B cell (primary cell): ENCODE data around the gene BMP7. TPM values are rescaled to one million over a fixed set of nuclear protein-coding genes. Genes with fewer than 3 reads are reported as not detected.

Experiments used
- ATAC-seq: fragments of 200-7000 bp; cut with Tn5 transposase; one replicate; pipeline ENCODE4 v1.10.0; 2021; ENCODE audit warnings: low read depth, mild to moderate bottlenecking, moderate number of reproducible peaks, moderate library complexity
- CTCF ChIA-PET: fragments of 350-600 bp; sonication (Branson Sonifier 250); formaldehyde crosslinking; loops from one replicate; lab custom pipeline; 2021; ENCODE audit warnings: antibody characterized with exemption, inconsistent platforms; lab: Charles Lee
- POLR2A ChIA-PET: fragments of 350-600 bp; sonication (Branson Sonifier 250); formaldehyde crosslinking; loops from one replicate; lab custom pipeline; 2021; ENCODE audit warnings: antibody characterized with exemption; lab: Charles Lee
- DNase-seq: peaks from one replicate; pipeline ENCODE4 v3.0.0; 2013
- H2AFZ ChIP-seq: 2 replicates; pipeline ENCODE4 v1.6.1; 2012; ENCODE audit warnings: mild to moderate bottlenecking, low read depth, low read length; ENCODE audit not compliant: insufficient read depth, poor library complexity, severe bottlenecking
- H3K27ac ChIP-seq, 2 donors: 1 replicate in 1 of 2; 2 replicates in 1 of 2; pipeline ENCODE4 v1.5.1; 2012 to 2013; ENCODE audit warnings: low read length in 2 of 2, mild to moderate bottlenecking in 2 of 2, moderate library complexity in 1 of 2
- H3K27me3 ChIP-seq, 4 experiments: fragments of 200-600 bp in 1 of 4; sonication (generic) in 1 of 4; replicated peaks in 1 of 4; 1 replicate in 2 of 4; 2 replicates in 2 of 4; pipeline versions ENCODE4 v1.6.1 to v1.7.0; 2013 to 2016; ENCODE audit warnings: low read length in 3 of 4, mild to moderate bottlenecking in 2 of 4, mixed read lengths in 1 of 4, moderate library complexity in 1 of 4; ENCODE audit not compliant: insufficient read depth in 4 of 4, control insufficient read depth in 3 of 4; ENCODE audit errors: control extremely low read depth in 1 of 4
- H3K36me3 ChIP-seq, 2 experiments: replicated peaks in 1 of 2; 1 replicate in 1 of 2; 2 replicates in 1 of 2; pipeline versions ENCODE4 v1.6.1 to v1.7.1; 2013; ENCODE audit warnings: low read length in 1 of 2; ENCODE audit not compliant: insufficient read depth in 2 of 2, control insufficient read depth in 1 of 2; ENCODE audit errors: control extremely low read depth in 1 of 2, extremely low read depth in 1 of 2
- H3K4me1 ChIP-seq, 2 donors: fragments of 200-600 bp in 1 of 2; sonication (generic) in 1 of 2; 1 replicate in 1 of 2; 2 replicates in 1 of 2; pipeline versions ENCODE4 v1.5.1 to v1.6.1; 2013 to 2017; ENCODE audit warnings: low read length in 2 of 2; ENCODE audit not compliant: control insufficient read depth in 2 of 2, insufficient read depth in 2 of 2
- H3K4me2 ChIP-seq: replicated peaks from 2 replicates; pipeline ENCODE3; 2012; ENCODE audit warnings: mild to moderate bottlenecking, low read depth, low read length; ENCODE audit not compliant: poor library complexity, severe bottlenecking
- H3K4me3 ChIP-seq, 5 experiments: fragments of 200-600 bp in 1 of 5; sonication (generic) in 1 of 5; 1 replicate in 3 of 5; 2 replicates in 2 of 5; pipeline versions ENCODE4 v1.5.1 to v1.7.0; 2011 to 2016; ENCODE audit warnings: low read length in 4 of 5, mild to moderate bottlenecking in 4 of 5, low read depth in 2 of 5, control low read depth in 1 of 5, moderate library complexity in 1 of 5; ENCODE audit not compliant: insufficient read depth in 1 of 5; ENCODE audit errors: control extremely low read depth in 1 of 5, extremely low read depth in 1 of 5
- H3K79me2 ChIP-seq: fragments of 200-600 bp; sonication (generic); one replicate; pipeline ENCODE4 v1.6.0; 2016; ENCODE audit warnings: low read length; ENCODE audit not compliant: control insufficient read depth, insufficient read depth
- H3K9ac ChIP-seq: fragments of 200-600 bp; sonication (generic); 2 replicates; pipeline ENCODE4 v1.6.1; 2017; ENCODE audit warnings: mild to moderate bottlenecking, low read length, moderate library complexity
- H3K9me3 ChIP-seq, 3 donors: one replicate each; pipeline versions ENCODE4 v1.6.1 to v1.7.1; 2013; ENCODE audit warnings: low read length in 2 of 3; ENCODE audit not compliant: control insufficient read depth in 2 of 3, insufficient read depth in 1 of 3; ENCODE audit errors: control extremely low read depth in 1 of 3
- H4K20me1 ChIP-seq: 2 replicates; pipeline ENCODE4 v1.6.0; 2012; ENCODE audit warnings: mild to moderate bottlenecking, low read length; ENCODE audit not compliant: insufficient read depth, control insufficient read depth, poor library complexity, severe bottlenecking
- H3K27ac Mint-ChIP-seq: one replicate; pipeline ENCODE4 v1.8.0; 2021; ENCODE audit warnings: mixed read lengths
- H3K27me3 Mint-ChIP-seq: one replicate; pipeline ENCODE4 v1.8.0; 2021; ENCODE audit warnings: mixed read lengths
- H3K4me1 Mint-ChIP-seq: one replicate; pipeline ENCODE4 v1.8.0; 2021; ENCODE audit warnings: mixed read lengths
- H3K4me3 Mint-ChIP-seq: one replicate; pipeline ENCODE4 v1.8.0; 2021; ENCODE audit warnings: mixed read lengths
- H3K9me3 Mint-ChIP-seq: one replicate; pipeline ENCODE4 v1.8.0; 2022; ENCODE audit warnings: mixed read lengths; ENCODE audit not compliant: insufficient read depth
- EZH2 ChIP-seq: IDR thresholded peaks from 2 replicates; pipeline ENCODE4 v1.6.1; 2012; ENCODE audit warnings: borderline replicate concordance, low read depth, mild to moderate bottlenecking, moderate library complexity, low read length; ENCODE audit not compliant: insufficient read depth, poor library complexity, severe bottlenecking
- WGBS: methylation state at CpG from one replicate; pipeline ENCODE4 v1.1.5; 2013; ENCODE audit warnings: missing lambda C conversion rate; ENCODE audit not compliant: insufficient coverage; 5-methylcytosine and 5-hydroxymethylcytosine counted together
- intact Hi-C: fragments of 100-400 bp; cut with micrococcal nuclease; formaldehyde crosslinking; loops from one replicate; pipeline ENCODE4 v1.10.0; 2022
- polyA plus RNA-seq: library from polyadenylated mRNA; depleted of rRNA; stranded (reverse); fragments of >200 nt; gene quantifications from 2 replicates; pipeline ENCODE4 v1.2.3, GENCODE V29; 2012
- total RNA-seq, 2 donors: library from RNA; stranded (reverse); fragments of 120-200 nt in 1 of 2; gene quantifications; 1 replicate in 1 of 2; 2 replicates in 1 of 2; pipeline versions ENCODE4 v1.2.3 to v1.2.4, GENCODE V29; 2013 to 2022
- TF ChIP-seq, protein P1 (sequence below): fragments of 200-600 bp; IDR thresholded peaks from one replicate; pipeline ENCODE4 v1.8.0; 2022; ENCODE audit warnings: antibody characterized with exemption, mild to moderate bottlenecking

BMP7 gene
- total and polyA plus RNA-seq, 2 donors (not counting 1 experiment from before 2014, with no cell fraction given), result not detected

DNA sequence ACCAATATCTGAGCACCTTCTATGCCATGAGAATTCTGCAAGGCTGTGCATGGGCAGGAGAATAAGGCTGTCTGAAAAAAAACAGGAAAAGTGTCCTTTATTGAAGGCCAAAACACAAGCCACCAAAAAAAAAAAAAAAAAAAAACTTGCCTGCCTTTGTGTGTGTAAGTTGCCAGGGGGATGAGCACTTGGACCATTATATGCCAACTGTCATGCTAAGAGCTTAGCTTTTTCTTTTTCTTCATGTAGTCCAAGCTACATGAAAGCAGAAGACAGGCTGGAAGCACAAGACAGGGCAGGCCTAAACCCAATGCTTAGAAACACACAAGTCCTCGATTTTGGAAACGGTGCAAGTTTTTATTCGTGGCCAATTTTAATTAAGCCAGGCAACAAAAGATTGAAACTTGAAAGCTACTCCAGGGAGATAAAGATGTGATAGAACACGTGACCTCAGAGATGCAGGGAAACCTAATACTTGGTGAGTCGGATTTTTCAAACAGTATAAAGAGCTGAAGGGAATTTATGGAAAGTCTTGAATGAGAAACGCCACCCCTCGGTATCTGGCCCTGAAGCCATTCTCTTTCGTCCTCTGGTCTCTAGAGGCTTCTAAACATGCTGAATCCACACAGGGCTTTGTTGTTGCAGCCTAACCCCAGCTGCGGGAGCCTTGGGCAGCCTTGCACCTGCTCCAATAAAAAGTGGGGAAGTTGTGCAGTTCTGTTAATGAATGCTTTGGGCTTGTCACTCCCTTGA, 8.6 kb downstream of the BMP7 start:
- no peak overlapping the region for H3K27ac ChIP-seq
- H3K36me3 ChIP-seq, result no peaks in the 10 kb centered on the region
- ChIA-PET POLR2A (no interaction called here), CTCF (interaction anchor here (0.7 kb wide), 1 partner anchor 23 kb away, joined by 6 read pairs; no protein-coding TSS in a partner anchor)
- peaks cover 0 to 17% (median 10%) of the 10 kb centered on the region in 4 experiments for H3K27me3 ChIP-seq
- Mint-ChIP-seq H3K27ac (no peak overlapping the region), H3K4me3 (no peak overlapping the region), H3K9me3 (no peaks in the 10 kb centered on the region), H3K27me3 (peaks cover 64% of the 10 kb centered on the region), H3K4me1 (no peaks in the 10 kb centered on the region)
- DNase-seq (no peak), ATAC-seq (no peak)
- no peak overlapping the region for H3K4me3 ChIP-seq
- no peak overlapping the region for H2AFZ ChIP-seq
- H3K4me2 ChIP-seq, result no peak overlapping the region
- no peaks in the 10 kb centered on the region for H3K9me3 ChIP-seq
- H4K20me1 ChIP-seq, result no peaks in the 10 kb centered on the region
- 63% methylated on average over 8 of the region's 9 CpGs for WGBS
- no peaks in the 10 kb centered on the region for H3K4me1 ChIP-seq
- intact Hi-C loops, result no loop called here
- no peak overlapping the region for H3K9ac ChIP-seq
- no peaks in the 10 kb centered on the region for H3K79me2 ChIP-seq
- no peak for TF ChIP-seq EZH2
- TF ChIP-seq, protein P1, sequence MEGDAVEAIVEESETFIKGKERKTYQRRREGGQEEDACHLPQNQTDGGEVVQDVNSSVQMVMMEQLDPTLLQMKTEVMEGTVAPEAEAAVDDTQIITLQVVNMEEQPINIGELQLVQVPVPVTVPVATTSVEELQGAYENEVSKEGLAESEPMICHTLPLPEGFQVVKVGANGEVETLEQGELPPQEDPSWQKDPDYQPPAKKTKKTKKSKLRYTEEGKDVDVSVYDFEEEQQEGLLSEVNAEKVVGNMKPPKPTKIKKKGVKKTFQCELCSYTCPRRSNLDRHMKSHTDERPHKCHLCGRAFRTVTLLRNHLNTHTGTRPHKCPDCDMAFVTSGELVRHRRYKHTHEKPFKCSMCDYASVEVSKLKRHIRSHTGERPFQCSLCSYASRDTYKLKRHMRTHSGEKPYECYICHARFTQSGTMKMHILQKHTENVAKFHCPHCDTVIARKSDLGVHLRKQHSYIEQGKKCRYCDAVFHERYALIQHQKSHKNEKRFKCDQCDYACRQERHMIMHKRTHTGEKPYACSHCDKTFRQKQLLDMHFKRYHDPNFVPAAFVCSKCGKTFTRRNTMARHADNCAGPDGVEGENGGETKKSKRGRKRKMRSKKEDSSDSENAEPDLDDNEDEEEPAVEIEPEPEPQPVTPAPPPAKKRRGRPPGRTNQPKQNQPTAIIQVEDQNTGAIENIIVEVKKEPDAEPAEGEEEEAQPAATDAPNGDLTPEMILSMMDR, result no peak

- no peaks in the 10 kb centered on the region for H3K9me3 Mint-ChIP-seq
- Histone ChIP-seq H3K4me3 (no peak overlapping the region), H3K9ac (no peak overlapping the region), H3K27ac (no peak overlapping the region), H3K4me2 (no peak overlapping the region), H3K79me2 (no peaks in the 10 kb centered on the region), H4K20me1 (no peaks in the 10 kb centered on the region), H3K4me1 (no peaks in the 10 kb centered on the region), H2AFZ (no peak overlapping the region), H3K36me3 (no peaks in the 10 kb centered on the region), H3K27me3 (peaks cover 0 to 17% (median 6%) of the 10 kb centered on the region in 4 experiments), H3K9me3 (no peaks in the 10 kb centered on the region)
- intact Hi-C loops, result no loop called here
- WGBS, result 83% methylated on average over 2 of the region's 6 CpGs
- DNase-seq (no peak), ATAC-seq (no peak)
- no peak overlapping the region for H3K4me3 Mint-ChIP-seq
- peaks cover 58% of the 10 kb centered on the region for H3K27me3 Mint-ChIP-seq
- POLR2A ChIA-PET, result no interaction called here
- TF ChIP-seq EZH2, result no peak
- TF ChIP-seq, protein P1, result no peak
- CTCF ChIA-PET, result interaction anchor here (1.6 kb wide), 1 partner anchor 12 kb away, joined by 4 read pairs; no protein-coding TSS in a partner anchor
- no peaks in the 10 kb centered on the region for H3K4me1 Mint-ChIP-seq
- no peak overlapping the region for H3K27ac Mint-ChIP-seq
These were observed 9.5 kb downstream of the BMP7 start for GRCh38 chr20:57256908-57257307.
